ENCODE data around the gene ERCC2. TPM values are rescaled to one million over a fixed set of nuclear protein-coding genes. Genes with fewer than 3 reads are reported as not detected.

The ERCC2 gene
- total RNA-seq, 4 donors from 2014 or later, result 3.0 to 46.2 (median 9.2) TPM

- Histone ChIP-seq H3K4me1 (peaks cover 5 to 14% (median 9%) of the 10 kb centered on the region in 4 donors), H3K27ac (peak overlapping the region in 3 of 4 donors; percentile 4 to 67 (median 57)), H3K27me3 (peaks cover 34% of the 10 kb centered on the region), H3K36me3 (no peaks in the 10 kb centered on the region), H3K9me3 (no peaks in the 10 kb centered on the region), H3K4me3 (peak overlapping the region in 3 of 4 donors; percentile 7 to 23 (median 9))
- TF ChIP-seq POLR2AphosphoS5 (IDR thresholded peaks at IDR 0.05) (peak in 2 of 3 donors; percentile 35 to 43), EP300 (IDR thresholded peaks at IDR 0.05; ENCODE audit: low read depth) (no peak)
- DNase-seq, result peak; percentile 14
- intact Hi-C loops (cut with DNase I; ENCODE audit: low total_unique reads) (no loop called here), in situ Hi-C loops (cut with MboI; ENCODE audit: low pct_ligation_motif_present in 1 of 4, low pct_unique_long_range_greater_than_20kb in 1 of 4, low sequenced_read_pairs in 3 of 4) (no loop called here)
- WGBS, 2 donors (ENCODE audit: low coverage in 1 of 2), result 6% methylated on average over 30 of the region's 30 CpGs; no CpG with 5 or more reads in 1 of the 2 donors
Measured at GRCh38 chr19:45323671-45324081, 46.7 kb downstream of the ERCC2 start.

- in situ Hi-C loops (cut with MboI; ENCODE audit: low pct_ligation_motif_present in 1 of 4, low pct_unique_long_range_greater_than_20kb in 1 of 4, low sequenced_read_pairs in 3 of 4) (no loop called here), intact Hi-C loops (cut with DNase I; ENCODE audit: low total_unique reads) (no loop called here)
- peak within 1 kb of the TSS in 2 of 4 donors; percentile 9 to 23 for H3K4me3 ChIP-seq
- H3K27me3 ChIP-seq, result peaks cover 36% of the 10 kb centered on the region
- TF ChIP-seq EP300 (IDR thresholded peaks at IDR 0.05; ENCODE audit: low read depth) (no peak), CTCF (IDR thresholded peaks at IDR 0.05) (no peak), POLR2AphosphoS5 (IDR thresholded peaks at IDR 0.05) (no peak), POLR2A (IDR thresholded peaks at IDR 0.05) (no peak)
- H3K9me3 ChIP-seq, result no peaks in the 10 kb centered on the region
- peak within 1 kb of the TSS in 3 of 4 donors; percentile 52 to 67 (median 57) for H3K27ac ChIP-seq
- no peak for DNase-seq
- 53% methylated on average over 6 of the region's 15 CpGs; no CpG with 5 or more reads in 1 of the 2 donors for WGBS, 2 donors (ENCODE audit: low coverage in 1 of 2)
- H3K4me1 ChIP-seq, result peaks cover 5 to 14% (median 9%) of the 10 kb centered on the region in 4 donors
- no peaks in the 10 kb centered on the region for H3K36me3 ChIP-seq
Measured at GRCh38 chr19:45322744-45323281, 47.6 kb downstream of the ERCC2 start, which contains the start of gene CKM. Gene CKM (minus strand): TSS chr19:45322875. CDS start chr19:45319713, 3,162 bp downstream.

- peaks cover 41% of the 10 kb centered on the region for H3K27me3 ChIP-seq
- intact Hi-C loops (cut with DNase I; ENCODE audit: low total_unique reads), result no loop called here
- H3K27ac ChIP-seq, result peak overlapping the region in 2 of 4 donors; percentile 42 to 67
- peaks cover 5 to 14% (median 9%) of the 10 kb centered on the region in 4 donors for H3K4me1 ChIP-seq
- H3K4me3 ChIP-seq, result no peak overlapping the region
- TF ChIP-seq POLR2A (IDR thresholded peaks at IDR 0.05), result no peak
- no peak for DNase-seq
- WGBS, 2 donors (ENCODE audit: low coverage in 1 of 2), result 44% methylated on average over 11 of the region's 11 CpGs; no CpG with 5 or more reads in 1 of the 2 donors
- in situ Hi-C loops (cut with MboI; ENCODE audit: low pct_ligation_motif_present in 1 of 4, low pct_unique_long_range_greater_than_20kb in 1 of 4, low sequenced_read_pairs in 3 of 4), result no loop called here
- no peaks in the 10 kb centered on the region for H3K9me3 ChIP-seq
- no peaks in the 10 kb centered on the region for H3K36me3 ChIP-seq
Measured at GRCh38 chr19:45322311-45322710, 48.1 kb downstream of the ERCC2 start.

GRCh38 chr19:45321848-45322247 is 48.5 kb downstream of the ERCC2 start:
- in situ Hi-C loops (cut with MboI; ENCODE audit: low pct_ligation_motif_present in 1 of 4, low pct_unique_long_range_greater_than_20kb in 1 of 4, low sequenced_read_pairs in 3 of 4) (no loop called here), intact Hi-C loops (cut with DNase I; ENCODE audit: low total_unique reads) (no loop called here)
- 45% methylated on average over 5 of the region's 7 CpGs; no CpG with 5 or more reads in 1 of the 2 donors for WGBS, 2 donors (ENCODE audit: low coverage in 1 of 2)
- Histone ChIP-seq H3K27me3 (peaks cover 45% of the 10 kb centered on the region), H3K4me1 (peaks cover 5 to 14% (median 9%) of the 10 kb centered on the region in 4 donors), H3K4me3 (no peak overlapping the region), H3K9me3 (no peaks in the 10 kb centered on the region), H3K36me3 (no peaks in the 10 kb centered on the region), H3K27ac (no peak overlapping the region)
- TF ChIP-seq POLR2A (IDR thresholded peaks at IDR 0.05) (no peak), POLR2AphosphoS5 (IDR thresholded peaks at IDR 0.05) (no peak), EP300 (IDR thresholded peaks at IDR 0.05; ENCODE audit: low read depth) (no peak), CTCF (IDR thresholded peaks at IDR 0.05) (no peak)
- DNase-seq, result no peak

- no peak for TF ChIP-seq POLR2A (IDR thresholded peaks at IDR 0.05)
- no peak for TF ChIP-seq CTCF (IDR thresholded peaks at IDR 0.05)
- no peak for TF ChIP-seq POLR2AphosphoS5 (IDR thresholded peaks at IDR 0.05)
- TF ChIP-seq EP300 (IDR thresholded peaks at IDR 0.05; ENCODE audit: low read depth), result no peak
- Histone ChIP-seq H3K9me3 (no peaks in the 10 kb centered on the region), H3K27ac (no peak overlapping the region), H3K36me3 (no peaks in the 10 kb centered on the region), H3K4me1 (peaks cover 5 to 11% (median 8%) of the 10 kb centered on the region in 4 donors), H3K27me3 (peaks cover 52% of the 10 kb centered on the region), H3K4me3 (no peak overlapping the region)
- DNase-seq, result no peak
- WGBS, 2 donors (ENCODE audit: low coverage in 1 of 2), result 63 to 73% methylated on average over 2 to 12 of the region's 12 CpGs
- in situ Hi-C loops (cut with MboI; ENCODE audit: low pct_ligation_motif_present in 1 of 4, low pct_unique_long_range_greater_than_20kb in 1 of 4, low sequenced_read_pairs in 3 of 4), result no loop called here
- intact Hi-C loops (cut with DNase I; ENCODE audit: low total_unique reads), result no loop called here
Measured at GRCh38 chr19:45320997-45321775, 49.2 kb downstream of the ERCC2 start.

Data from transverse colon (tissue), 4 donors.